Measurements from ENCODE around the gene SLCO1B1. TPM values are rescaled to one million over a fixed set of nuclear protein-coding genes. Genes with fewer than 3 reads are reported as not detected.

Gene SLCO1B1
- total and polyA plus RNA-seq, 2 donors (not counting 3 experiments of a cell fraction or from before 2014, with no cell fraction given) = not detected

- no peaks in the 10 kb centered on the region for H3K9me3 ChIP-seq (replicated peaks; ENCODE audit: control insufficient read depth, insufficient read depth, low read length)
- H3K9ac ChIP-seq (replicated peaks; ENCODE audit: extremely low read depth, insufficient read depth, low read length) = no peak overlapping the region
- no peak for DNase-seq (ENCODE audit: low read depth, low spot score)
- intact Hi-C loops (cut with micrococcal nuclease) = no loop called here
- H3K27ac ChIP-seq (ENCODE audit: insufficient read depth, low read depth, low read length) = no peak overlapping the region
- H3K4me3 ChIP-seq (replicated peaks in 1 of 3; ENCODE audit: insufficient read depth in 1 of 3, low read depth in 1 of 3, low read length in 3 of 3) = no peak overlapping the region
- H2AFZ ChIP-seq (ENCODE audit: low read depth, low read length) = no peak overlapping the region
- no peaks in the 10 kb centered on the region for H3K36me3 ChIP-seq (ENCODE audit: control insufficient read depth in 2 of 2, extremely low read depth in 1 of 2, insufficient read depth in 2 of 2, low read length in 2 of 2)
- POLR2A ChIA-PET = no interaction called here
- H3K4me1 ChIP-seq (ENCODE audit: control insufficient read depth, extremely low read depth, insufficient read depth, low read length) = no peaks in the 10 kb centered on the region
- TF ChIP-seq MYC (IDR thresholded peaks at IDR 0.05; ENCODE audit: low read depth, low read length) (no peak), EZH2 (IDR thresholded peaks at IDR 0.05; ENCODE audit: borderline replicate concordance, low read depth, low read length, severe bottlenecking) (no peak), POLR2AphosphoS5 (IDR thresholded peaks at IDR 0.05; ENCODE audit: insufficient read depth, low read depth, low read length) (no peak), MAX (IDR thresholded peaks at IDR 0.05; ENCODE audit: insufficient read depth, insufficient read length) (no peak), FOS (IDR thresholded peaks at IDR 0.05; ENCODE audit: borderline replicate concordance, insufficient read depth, low read length) (no peak), POLR2A (IDR thresholded peaks at IDR 0.05; ENCODE audit: low read depth, low read length) (no peak), JUN (IDR thresholded peaks at IDR 0.05; ENCODE audit: borderline replicate concordance, insufficient read depth, insufficient read length, low read depth) (no peak), GATA2 (IDR thresholded peaks at IDR 0.05; ENCODE audit: insufficient read depth, insufficient read length, low read depth, low read length) (no peak)
- H3K27me3 ChIP-seq (ENCODE audit: control insufficient read depth in 2 of 2, insufficient read depth in 2 of 2, low read length in 2 of 2) = no peaks in the 10 kb centered on the region
- BruUV-seq (replicated peaks) = no TSS peak
- FAIRE-seq = no peak
- CTCF ChIA-PET = no interaction called here
- dilution Hi-C loops (cut with MboI; ENCODE audit: extremely low pct_ligation_motif_present, low sequenced_read_pairs) = no loop called here
- no peak overlapping the region for H3K4me2 ChIP-seq (ENCODE audit: insufficient read depth, low read length)
- no peaks in the 10 kb centered on the region for H3K9me1 ChIP-seq (replicated peaks; ENCODE audit: control insufficient read depth, extremely low read depth, insufficient read depth, low read length)
- no peaks in the 10 kb centered on the region for H3K79me2 ChIP-seq (ENCODE audit: control insufficient read depth, insufficient read depth, low read length)
- no peaks in the 10 kb centered on the region for H4K20me1 ChIP-seq (replicated peaks; ENCODE audit: control insufficient read depth, extremely low read depth, insufficient read depth, low read length)
Measured at GRCh38 chr12:21219206-21219605, 88.2 kb downstream of the SLCO1B1 start.

- TF ChIP-seq CTCF (IDR thresholded peaks at IDR 0.05; ENCODE audit: extremely low read depth in 1 of 2, insufficient read depth in 1 of 2, low read depth in 1 of 2, low read length in 2 of 2) = no peak
- no peak for TF ChIP-seq FOS (IDR thresholded peaks at IDR 0.05; ENCODE audit: borderline replicate concordance, insufficient read depth, low read length)
- no peak for TF ChIP-seq POLR2AphosphoS5 (IDR thresholded peaks at IDR 0.05; ENCODE audit: insufficient read depth, low read depth, low read length)
- no peak for TF ChIP-seq EZH2 (IDR thresholded peaks at IDR 0.05; ENCODE audit: borderline replicate concordance, low read depth, low read length, severe bottlenecking)
- no peak for TF ChIP-seq MYC (IDR thresholded peaks at IDR 0.05; ENCODE audit: low read depth, low read length)
- no peak for TF ChIP-seq GATA2 (IDR thresholded peaks at IDR 0.05; ENCODE audit: insufficient read depth, insufficient read length, low read depth, low read length)
- no peak for TF ChIP-seq JUN (IDR thresholded peaks at IDR 0.05; ENCODE audit: borderline replicate concordance, insufficient read depth, insufficient read length, low read depth)
- TF ChIP-seq MAX (IDR thresholded peaks at IDR 0.05; ENCODE audit: insufficient read depth, insufficient read length) = no peak
- TF ChIP-seq POLR2A (IDR thresholded peaks at IDR 0.05; ENCODE audit: low read depth, low read length) = no peak
- no peak overlapping the region for H3K4me2 ChIP-seq (ENCODE audit: insufficient read depth, low read length)
- no peaks in the 10 kb centered on the region for H4K20me1 ChIP-seq (replicated peaks; ENCODE audit: control insufficient read depth, extremely low read depth, insufficient read depth, low read length)
- no peaks in the 10 kb centered on the region for H3K27me3 ChIP-seq (ENCODE audit: control insufficient read depth in 2 of 2, insufficient read depth in 2 of 2, low read length in 2 of 2)
- FAIRE-seq (no peak), DNase-seq (ENCODE audit: low read depth, low spot score) (no peak)
- dilution Hi-C loops (cut with MboI; ENCODE audit: extremely low pct_ligation_motif_present, low sequenced_read_pairs) (no loop called here), intact Hi-C loops (cut with micrococcal nuclease) (no loop called here)
- H3K4me1 ChIP-seq (ENCODE audit: control insufficient read depth, extremely low read depth, insufficient read depth, low read length) = no peaks in the 10 kb centered on the region
- no peaks in the 10 kb centered on the region for H3K79me2 ChIP-seq (ENCODE audit: control insufficient read depth, insufficient read depth, low read length)
- H3K9ac ChIP-seq (replicated peaks; ENCODE audit: extremely low read depth, insufficient read depth, low read length) = no peak overlapping the region
- no peaks in the 10 kb centered on the region for H3K36me3 ChIP-seq (ENCODE audit: control insufficient read depth in 2 of 2, extremely low read depth in 1 of 2, insufficient read depth in 2 of 2, low read length in 2 of 2)
- CTCF ChIA-PET = no interaction called here
- BruUV-seq (replicated peaks) = no TSS peak
- H3K4me3 ChIP-seq (replicated peaks in 1 of 3; ENCODE audit: insufficient read depth in 1 of 3, low read depth in 1 of 3, low read length in 3 of 3) = no peak overlapping the region
- POLR2A ChIA-PET = no interaction called here
- no peak overlapping the region for H2AFZ ChIP-seq (ENCODE audit: low read depth, low read length)
- H3K9me3 ChIP-seq (replicated peaks; ENCODE audit: control insufficient read depth, insufficient read depth, low read length) = no peaks in the 10 kb centered on the region
- H3K27ac ChIP-seq (ENCODE audit: insufficient read depth, low read depth, low read length) = no peak overlapping the region
- no peaks in the 10 kb centered on the region for H3K9me1 ChIP-seq (replicated peaks; ENCODE audit: control insufficient read depth, extremely low read depth, insufficient read depth, low read length)
Measured at GRCh38 chr12:21220266-21220665, 89.3 kb downstream of the SLCO1B1 start.
